Peyer's patch (tissue), 4 donors: ENCODE results near the gene ABCC5. TPM values are rescaled to one million over a fixed set of nuclear protein-coding genes. Genes with fewer than 3 reads are reported as not detected.

ENCODE experiments used
- DNase-seq, 3 donors: peaks; one replicate each; pipeline ENCODE4 v3.0.0-alpha.2; 2017 to 2019
- H3K27ac ChIP-seq, 4 donors: fragments of 200-600 bp; sonication (generic); one replicate each; pipeline ENCODE4 v1.5.1; 2016 to 2019
- H3K27me3 ChIP-seq, 2 donors: fragments of 200-600 bp; sonication (generic); one replicate each; pipeline ENCODE4 v1.5.1; 2019
- H3K36me3 ChIP-seq, 3 donors: fragments of 200-600 bp; sonication (generic); one replicate each; pipeline ENCODE4 v1.5.1; 2016 to 2019
- H3K4me1 ChIP-seq, 4 donors: fragments of 200-600 bp; sonication (generic); one replicate each; pipeline ENCODE4 v1.5.1; 2016 to 2019
- H3K4me3 ChIP-seq, 4 donors: fragments of 200-600 bp; sonication (generic); 1 replicate in 3 of 4; 2 replicates in 1 of 4; pipeline ENCODE4 v1.5.1; 2016 to 2019; ENCODE audit warnings: mild to moderate bottlenecking in 1 of 4
- H3K9me3 ChIP-seq, 4 donors: fragments of 200-600 bp; sonication (generic); one replicate each; pipeline ENCODE4 v1.5.1; 2016 to 2019; ENCODE audit warnings: mild to moderate bottlenecking in 1 of 4
- CTCF ChIP-seq, 6 experiments: fragments of 450-650 bp in 4 of 6; fragments of 200-600 bp in 2 of 6; sonication (generic) in 1 of 6; IDR thresholded peaks; one replicate each; pipeline ENCODE4 v1.5.1; 2017 to 2019; ENCODE audit warnings: antibody characterized with exemption in 6 of 6, mild to moderate bottlenecking in 3 of 6, moderate library complexity in 1 of 6
- POLR2A ChIP-seq, 2 donors: fragments of 450-650 bp; IDR thresholded peaks; one replicate each; pipeline ENCODE4 v1.5.1; 2017; ENCODE audit warnings: antibody characterized with exemption in 2 of 2, mild to moderate bottlenecking in 2 of 2, moderate library complexity in 2 of 2
- total RNA-seq, 4 donors: library from RNA; depleted of rRNA; stranded (reverse); fragments of >200 nt; gene quantifications; one replicate each; pipeline ENCODE4 v1.1.0, GENCODE V29; 2016

ABCC5 gene
- total RNA-seq, 4 donors from 2014 or later, result 54.0 to 95.7 (median 82.1) TPM

- H3K9me3 ChIP-seq, result no peaks in the 10 kb centered on the region
- H3K36me3 ChIP-seq, result no peaks in the 10 kb centered on the region
- DNase-seq, result no peak
- TF ChIP-seq CTCF (IDR thresholded peaks at IDR 0.05) (no peak), POLR2A (IDR thresholded peaks at IDR 0.05) (no peak)
- no peak overlapping the region for H3K27ac ChIP-seq
- H3K4me3 ChIP-seq, result no peak overlapping the region
- H3K27me3 ChIP-seq, result no peaks in the 10 kb centered on the region
- no peaks in the 10 kb centered on the region for H3K4me1 ChIP-seq
Observed at GRCh38 chr3:183898028-183898431, 119.7 kb downstream of the ABCC5 start.

GRCh38 chr3:183897606-183898005, 120.1 kb downstream of the ABCC5 start:
- no peaks in the 10 kb centered on the region for H3K9me3 ChIP-seq
- TF ChIP-seq CTCF (IDR thresholded peaks at IDR 0.05) (no peak), POLR2A (IDR thresholded peaks at IDR 0.05) (no peak)
- no peak overlapping the region for H3K4me3 ChIP-seq
- H3K4me1 ChIP-seq, result no peaks in the 10 kb centered on the region
- H3K27me3 ChIP-seq, result no peaks in the 10 kb centered on the region
- no peak overlapping the region for H3K27ac ChIP-seq
- H3K36me3 ChIP-seq, result no peaks in the 10 kb centered on the region
- no peak for DNase-seq

GRCh38 chr3:183896610-183897009, 121.1 kb downstream of the ABCC5 start:
- DNase-seq, result no peak
- no peak overlapping the region for H3K4me3 ChIP-seq
- no peaks in the 10 kb centered on the region for H3K27me3 ChIP-seq
- TF ChIP-seq CTCF (IDR thresholded peaks at IDR 0.05) (no peak), POLR2A (IDR thresholded peaks at IDR 0.05) (no peak)
- no peaks in the 10 kb centered on the region for H3K36me3 ChIP-seq
- H3K27ac ChIP-seq, result no peak overlapping the region
- H3K4me1 ChIP-seq, result no peaks in the 10 kb centered on the region
- no peaks in the 10 kb centered on the region for H3K9me3 ChIP-seq

GRCh38 chr3:183896184-183896583, 121.5 kb downstream of the ABCC5 start:
- H3K4me1 ChIP-seq, result no peaks in the 10 kb centered on the region
- no peak overlapping the region for H3K4me3 ChIP-seq
- no peak overlapping the region for H3K27ac ChIP-seq
- no peak for DNase-seq
- H3K36me3 ChIP-seq, result no peaks in the 10 kb centered on the region
- TF ChIP-seq CTCF (IDR thresholded peaks at IDR 0.05) (no peak), POLR2A (IDR thresholded peaks at IDR 0.05) (no peak)
- H3K27me3 ChIP-seq, result no peaks in the 10 kb centered on the region
- H3K9me3 ChIP-seq, result no peaks in the 10 kb centered on the region

GRCh38 chr3:183895774-183896173, 121.9 kb downstream of the ABCC5 start:
- H3K27ac ChIP-seq, result no peak overlapping the region
- no peaks in the 10 kb centered on the region for H3K27me3 ChIP-seq
- TF ChIP-seq CTCF (IDR thresholded peaks at IDR 0.05), result no peak
- no peak for TF ChIP-seq POLR2A (IDR thresholded peaks at IDR 0.05)
- H3K36me3 ChIP-seq, result no peaks in the 10 kb centered on the region
- H3K9me3 ChIP-seq, result no peaks in the 10 kb centered on the region
- H3K4me3 ChIP-seq, result no peak overlapping the region
- H3K4me1 ChIP-seq, result no peaks in the 10 kb centered on the region
- DNase-seq, result no peak

- Histone ChIP-seq H3K4me1 (no peaks in the 10 kb centered on the region), H3K4me3 (no peak overlapping the region), H3K36me3 (no peaks in the 10 kb centered on the region), H3K27me3 (no peaks in the 10 kb centered on the region), H3K27ac (no peak overlapping the region), H3K9me3 (no peaks in the 10 kb centered on the region)
- TF ChIP-seq CTCF (IDR thresholded peaks at IDR 0.05) (peak; percentile 57 to 84 (median 80)), POLR2A (IDR thresholded peaks at IDR 0.05) (no peak)
- peak in 1 of 3 donors; percentile 64 for DNase-seq
Observed at GRCh38 chr3:183895296-183895695, 122.4 kb downstream of the ABCC5 start.
